Cardiac septum (tissue), 1 donor: ENCODE data around the gene GRIK1. TPM values are rescaled to one million over a fixed set of nuclear protein-coding genes. Genes with fewer than 3 reads are reported as not detected.

Source experiments
- DNase-seq: peaks from one replicate; pipeline ENCODE4 v3.0.0-alpha.2; 2020; ENCODE audit warnings: low spot score
- intact Hi-C: fragments of 100-400 bp; cut with DNase I; formaldehyde crosslinking; loops from one replicate; pipeline ENCODE4 v1.14.0; 2022
- total RNA-seq: library from RNA; stranded (reverse); fragmentation: NEBNext Ultra II Directional; extraction: Animal tissue kit (Norgen Biotek cat#: 25700); gene quantifications from one replicate; pipeline ENCODE4 v1.2.1, GENCODE V29; 2021
- donor health status: DM: no; HTN: no; CAD: no.

Gene GRIK1
- total RNA-seq, 1 donor from 2014 or later, result not detected

- DNase-seq, result no peak
- intact Hi-C loops, result no loop called here
Measured at GRCh38 chr21:29738730-29739129, 201.1 kb downstream of the GRIK1 start.

DNA sequence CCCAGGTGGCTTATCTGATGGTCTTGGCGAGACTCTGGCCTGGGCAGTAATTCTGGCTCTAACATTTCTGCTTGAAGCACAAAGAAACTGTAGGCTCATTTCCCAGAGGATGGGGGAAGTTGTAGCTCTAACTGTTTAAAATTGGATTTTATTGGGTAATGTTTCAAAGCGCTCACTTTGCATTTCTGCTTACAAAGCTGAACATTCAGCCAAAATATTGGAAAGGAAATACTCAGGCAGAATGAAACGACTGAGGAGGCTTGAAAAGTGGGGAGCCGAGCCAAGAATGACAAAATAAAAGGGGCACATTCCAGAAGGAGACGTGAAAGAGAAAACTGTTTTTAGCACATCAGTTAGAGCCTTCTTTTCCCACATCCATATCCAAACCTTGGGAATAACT is 202.6 kb downstream of the GRIK1 start:
- intact Hi-C loops, result no loop called here
- no peak for DNase-seq

DNA sequence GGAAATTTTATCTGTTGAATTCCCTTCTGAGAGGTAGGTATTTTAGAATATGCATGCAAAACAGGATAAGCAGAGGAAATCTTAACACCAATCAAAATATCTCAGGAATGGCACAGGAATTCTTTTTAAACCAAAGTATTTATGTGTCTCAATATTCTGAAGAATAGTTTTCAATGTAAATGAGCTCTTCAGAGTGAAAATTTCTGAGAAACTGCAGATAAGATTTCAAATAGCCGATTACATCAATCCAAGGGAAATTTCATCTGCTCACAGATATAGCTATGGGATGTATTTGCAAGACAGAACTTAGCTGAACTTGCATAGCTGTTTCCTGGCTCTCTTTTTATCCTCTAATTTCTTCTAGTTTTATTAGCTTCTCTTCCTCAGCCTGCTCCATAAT is 209.5 kb downstream of the GRIK1 start:
- DNase-seq, result no peak
- intact Hi-C loops, result no loop called here

- DNase-seq, result no peak
- intact Hi-C loops, result no loop called here
Measured at GRCh38 chr21:29726044-29726443, 213.8 kb downstream of the GRIK1 start.

- no peak for DNase-seq
- intact Hi-C loops, result no loop called here
Measured at GRCh38 chr21:29725025-29725736, 214.6 kb downstream of the GRIK1 start.

GRCh38 chr21:29721964-29722363 is 217.8 kb downstream of the GRIK1 start:
- intact Hi-C loops, result no loop called here
- no peak for DNase-seq

- intact Hi-C loops, result no loop called here
Measured at GRCh38 chr21:29721221-29721620, 218.6 kb downstream of the GRIK1 start.

DNA sequence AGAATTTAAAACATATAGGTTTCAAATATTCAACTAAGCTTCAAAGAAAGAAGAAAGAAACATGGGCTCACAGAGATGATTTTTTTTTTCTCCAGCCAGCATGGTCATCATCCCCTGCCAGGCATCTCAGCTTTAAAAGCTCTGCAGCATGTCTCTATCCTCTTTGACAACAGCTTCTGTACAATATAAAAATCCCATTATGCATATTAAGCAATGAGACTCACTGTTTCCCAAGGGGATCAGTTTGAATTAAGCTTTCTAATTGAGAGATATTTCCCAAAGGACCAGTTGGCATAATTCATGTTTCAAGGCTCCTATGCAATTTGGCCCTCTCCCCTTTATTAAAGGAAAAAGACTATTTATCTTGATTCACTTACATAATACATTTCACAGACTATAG is 220.3 kb downstream of the GRIK1 start:
- intact Hi-C loops, result no loop called here
- DNase-seq, result no peak

More at GRCh38 chr21:29721221-29721620, 218.6 kb downstream of the GRIK1 start:
- no peak for DNase-seq

DNA sequence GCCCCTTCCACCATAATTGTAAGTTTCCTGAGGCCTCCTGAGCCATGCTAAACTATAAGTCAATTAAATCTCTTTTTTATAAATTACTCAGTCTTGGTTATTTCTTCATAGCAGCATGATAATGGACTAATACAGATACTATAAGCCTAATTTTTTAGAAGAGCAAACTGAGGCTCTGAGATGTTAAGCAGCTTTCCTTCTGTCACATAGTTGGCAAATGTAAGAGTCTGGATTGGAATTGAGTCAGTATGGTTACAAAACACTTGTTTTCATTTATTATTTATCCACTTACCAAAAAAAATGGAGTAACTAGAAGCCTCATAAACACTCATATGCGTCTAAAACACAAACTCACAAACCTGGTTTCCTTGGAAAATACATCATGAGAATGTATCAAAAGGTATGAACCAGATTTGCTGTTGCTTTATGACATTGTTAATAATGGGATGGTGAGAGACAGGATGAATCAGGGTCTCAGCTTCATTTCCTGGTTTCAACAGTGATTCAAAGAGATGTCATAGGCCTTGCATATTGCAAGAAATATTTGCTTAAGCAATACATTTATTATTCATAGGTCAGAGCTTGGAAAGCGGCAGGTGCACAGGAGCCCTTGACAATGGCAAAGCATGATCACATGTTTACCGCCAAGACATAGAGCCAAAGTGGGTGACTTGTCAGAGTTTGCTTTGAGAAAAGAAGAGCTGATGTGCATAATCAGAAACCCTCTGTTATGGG is 221.5 kb downstream of the GRIK1 start:
- no peak for DNase-seq
- intact Hi-C loops, result no loop called here

- intact Hi-C loops, result no loop called here
- no peak for DNase-seq
Measured at GRCh38 chr21:29717659-29718058, 222.1 kb downstream of the GRIK1 start.

DNA sequence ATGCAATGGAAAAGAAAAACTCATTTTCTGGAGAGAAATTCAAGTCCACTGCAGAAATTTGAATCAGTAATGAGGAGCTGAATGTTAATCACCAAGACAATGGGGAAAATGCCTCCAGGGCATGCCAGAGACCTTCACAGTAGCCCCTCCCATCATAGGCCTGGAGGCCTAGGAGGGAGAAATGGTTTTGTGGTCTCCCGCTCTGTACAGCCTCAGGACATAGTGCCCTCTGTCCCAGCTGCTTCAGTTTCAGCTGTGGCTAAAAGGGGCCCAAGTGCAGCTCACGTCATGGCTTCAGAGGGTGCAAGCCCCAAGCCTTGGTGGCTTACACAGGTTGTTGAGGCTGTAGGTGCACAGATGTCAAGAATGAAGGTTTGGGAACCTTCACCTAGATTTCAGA is 223.0 kb downstream of the GRIK1 start:
- DNase-seq, result no peak
- intact Hi-C loops, result no loop called here

DNA sequence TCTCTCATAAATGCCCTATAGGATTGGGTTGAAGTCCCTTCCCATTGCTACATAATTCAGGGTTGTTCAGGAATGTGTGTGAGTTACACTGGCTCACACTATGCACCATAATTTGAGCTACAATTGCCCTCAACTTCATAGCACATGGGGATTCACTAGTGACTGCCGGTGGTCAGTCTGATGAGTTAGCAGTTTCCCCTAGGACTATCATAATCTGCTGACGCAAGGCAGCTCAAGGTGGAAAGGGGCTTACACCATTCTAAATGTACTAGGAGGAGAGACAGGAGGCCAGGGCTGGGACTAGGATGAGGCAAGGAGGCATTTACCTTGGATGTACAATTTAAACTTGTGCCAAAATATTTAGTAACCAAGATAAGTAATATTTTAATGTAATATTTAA is 224.7 kb downstream of the GRIK1 start:
- intact Hi-C loops, result no loop called here
- DNase-seq, result no peak

GRCh38 chr21:29712818-29713217 is 227.0 kb downstream of the GRIK1 start:
- no peak for DNase-seq
- intact Hi-C loops, result no loop called here

- no peak for DNase-seq
- intact Hi-C loops, result no loop called here
Measured at GRCh38 chr21:29711236-29711635, 228.6 kb downstream of the GRIK1 start.

DNA sequence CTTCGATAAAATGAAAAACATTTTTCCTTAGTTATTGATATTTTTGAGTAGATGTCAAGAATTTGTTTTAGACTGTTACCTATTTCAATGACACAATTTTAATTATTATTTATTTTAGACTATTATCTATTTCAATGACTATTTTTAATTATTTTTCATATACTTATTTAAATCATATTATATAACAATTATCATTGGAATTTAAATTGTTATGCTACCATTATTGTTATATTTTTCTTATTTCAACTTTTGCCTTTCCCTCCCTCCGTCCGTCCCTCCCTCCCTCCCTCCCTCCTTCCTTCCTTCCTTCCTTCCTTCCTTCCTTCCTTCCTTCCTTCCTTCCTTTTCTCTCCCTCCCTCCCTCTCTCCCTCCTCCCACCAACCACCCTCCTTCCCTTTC is 229.3 kb downstream of the GRIK1 start:
- intact Hi-C loops, result no loop called here
- DNase-seq, result no peak

DNA sequence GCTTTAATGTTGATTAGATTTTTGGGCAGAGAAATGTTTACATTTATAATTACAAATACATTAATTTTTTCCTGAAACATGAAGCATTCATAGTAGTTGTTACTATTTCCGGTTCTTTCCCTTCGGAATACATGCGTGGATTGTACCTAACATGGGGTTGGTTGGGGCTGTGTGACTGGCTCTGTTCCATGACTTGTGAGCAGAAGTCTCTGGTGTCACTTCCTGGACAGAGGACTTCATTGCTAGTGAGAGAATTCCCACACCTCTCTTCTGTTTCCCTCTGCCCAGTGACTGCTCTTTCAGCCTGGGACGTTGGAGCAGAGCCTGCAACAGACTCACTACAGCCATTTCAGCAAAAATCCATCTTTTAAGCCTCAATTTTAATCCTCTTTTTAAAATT is 231.4 kb downstream of the GRIK1 start:
- intact Hi-C loops, result no loop called here
- no peak for DNase-seq

GRCh38 chr21:29704719-29705118 is 235.1 kb downstream of the GRIK1 start:
- intact Hi-C loops, result no loop called here
- no peak for DNase-seq

GRCh38 chr21:29701676-29702075 is 238.1 kb downstream of the GRIK1 start:
- intact Hi-C loops, result no loop called here
- no peak for DNase-seq

DNA sequence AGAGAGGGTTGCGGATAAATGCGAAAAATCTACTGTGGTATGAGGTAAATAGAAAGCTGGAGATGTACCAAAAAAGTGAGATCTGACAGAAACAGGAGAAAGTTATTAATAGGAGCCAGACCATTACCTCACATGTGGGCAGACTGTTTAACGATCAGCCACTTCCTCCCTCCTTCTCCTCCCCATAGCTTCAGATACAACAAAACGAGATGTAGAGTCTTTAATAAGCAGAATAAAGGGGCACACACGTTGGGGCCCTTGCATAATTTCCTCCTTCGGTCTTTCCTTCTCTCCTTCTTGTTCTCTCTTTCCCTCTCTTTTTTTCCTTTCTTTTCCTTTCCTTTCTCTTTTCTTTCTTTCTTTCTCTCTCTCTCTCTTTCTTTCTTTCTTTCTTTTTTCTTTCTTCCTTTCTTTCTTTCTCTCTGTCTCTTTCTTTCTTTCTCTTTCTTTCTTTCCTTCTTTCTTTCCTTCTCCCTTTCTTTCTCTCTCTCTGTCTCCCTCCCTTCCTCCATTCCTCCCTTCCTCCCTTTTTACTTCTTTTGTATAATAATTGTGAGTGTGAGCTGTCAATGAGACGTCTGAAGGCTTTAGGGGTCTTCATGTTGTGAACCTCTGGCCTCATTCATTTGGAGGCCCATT is 242.1 kb downstream of the GRIK1 start:
- intact Hi-C loops, result no loop called here
- no peak for DNase-seq

DNA sequence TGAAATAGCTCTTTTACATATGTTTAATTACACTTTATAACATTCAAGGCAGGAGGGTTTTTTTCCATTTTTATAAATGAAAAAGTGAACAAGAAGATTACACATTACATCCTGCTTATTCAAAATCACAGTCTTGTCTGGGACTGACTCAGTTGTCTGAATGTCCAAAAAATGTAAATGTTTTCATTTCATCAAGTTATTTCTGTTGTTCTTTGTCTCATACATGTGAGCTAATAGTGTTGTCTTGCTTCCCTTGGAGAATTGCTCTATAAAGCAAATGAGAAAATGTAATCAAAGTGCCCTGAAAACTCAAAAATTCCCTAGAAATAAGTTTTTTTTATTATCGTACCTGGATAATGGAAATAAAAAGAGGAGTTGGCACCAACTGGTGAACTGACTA is 242.9 kb downstream of the GRIK1 start:
- DNase-seq, result no peak
- intact Hi-C loops, result no loop called here
